HepG2 (cell line): ENCODE results near the gene ABI2. TPM values are rescaled to one million over a fixed set of nuclear protein-coding genes. Genes with fewer than 3 reads are reported as not detected.

Experiments used
- ATAC-seq: fragments of 200-7000 bp; cut with Tn5 transposase; 3 replicates; pipeline ENCODE4 v1.9.1; 2020; ENCODE audit warnings: mild to moderate bottlenecking, moderate library complexity
- BruUV-seq: library from RNA; stranded (reverse); fragments of 400-500 nt; replicated peaks from 2 replicates; lab custom pipeline; 2021; lab: Mats Ljungman, UMichigan
- CTCF ChIA-PET: fragments of 300-600 bp; formaldehyde crosslinking; extraction: SDS; loops from one replicate; lab custom pipeline; 2021; ENCODE audit warnings: low total read pairs, inconsistent platforms, low intra/inter-chr PET ratio; lab: Yijun Ruan, JAX
- POLR2A ChIA-PET: fragments of 350-600 bp; sonication (Branson Sonifier 250); formaldehyde crosslinking; loops from one replicate; lab custom pipeline; 2020; ENCODE audit warnings: antibody characterized with exemption, inconsistent platforms; lab: Yijun Ruan, JAX
- DNase-seq: peaks from one replicate; pipeline ENCODE4 v3.0.0-alpha.2; 2015; ENCODE audit warnings: low spot score
- FAIRE-seq: peaks from 3 replicates; lab custom pipeline; 2011; peaks lifted over from hg19 to GRCh38; lab: Jason Lieb, UNC
- H2AFZ ChIP-seq: one replicate; pipeline ENCODE4 v1.6.1; 2011; ENCODE audit warnings: low read length, inconsistent platforms
- H3K27ac ChIP-seq: fragments of 300-600 bp; 3 replicates; pipeline ENCODE4 v1.8.0; 2011; ENCODE audit warnings: mixed run types, mild to moderate bottlenecking, mixed read lengths, low read length, inconsistent platforms; ENCODE audit not compliant: insufficient read depth; ENCODE audit errors: extremely low read length
- H3K27me3 ChIP-seq, 2 experiments: fragments of 200-600 bp in 1 of 2; 2 replicates in 1 of 2; 3 replicates in 1 of 2; pipeline versions ENCODE4 v1.6.0 to v1.8.0; 2011; ENCODE audit warnings: low read length in 2 of 2, mild to moderate bottlenecking in 2 of 2, moderate library complexity in 2 of 2, inconsistent platforms in 1 of 2; ENCODE audit not compliant: insufficient read depth in 2 of 2, control insufficient read depth in 1 of 2
- H3K36me3 ChIP-seq, 2 experiments: fragments of 200-600 bp in 1 of 2; replicated peaks in 1 of 2; 2 replicates in 1 of 2; 3 replicates in 1 of 2; pipeline versions ENCODE4 v1.5.1 to v1.8.0; 2011; ENCODE audit warnings: low read length in 2 of 2, inconsistent platforms in 1 of 2; ENCODE audit not compliant: insufficient read depth in 2 of 2, control insufficient read depth in 1 of 2
- H3K4me1 ChIP-seq: 2 replicates; pipeline ENCODE4 v1.5.1; 2012; ENCODE audit warnings: low read length, inconsistent platforms; ENCODE audit not compliant: insufficient read depth
- H3K4me2 ChIP-seq: 2 replicates; pipeline ENCODE4 v1.6.0; 2011; ENCODE audit warnings: low read depth, low read length, inconsistent platforms
- H3K4me3 ChIP-seq, 3 experiments: fragments of 200-600 bp in 1 of 3; sonication (generic), shearing (Covaris generic) in 1 of 3; replicated peaks in 1 of 3; 2 replicates each; pipeline ENCODE4 v1.5.1; 2011 to 2016; ENCODE audit warnings: low read length in 3 of 3, inconsistent platforms in 2 of 3, low read depth in 2 of 3, mild to moderate bottlenecking in 2 of 3, control low read depth in 1 of 3, mixed read lengths in 1 of 3; ENCODE audit not compliant: insufficient read depth in 1 of 3
- H3K79me2 ChIP-seq: one replicate; pipeline ENCODE4 v1.6.1; 2011; ENCODE audit warnings: low read length, inconsistent platforms; ENCODE audit not compliant: insufficient read depth
- H3K9ac ChIP-seq: 2 replicates; pipeline ENCODE4 v1.6.0; 2011; ENCODE audit warnings: mild to moderate bottlenecking, low read depth, low read length, inconsistent platforms; ENCODE audit not compliant: insufficient read depth
- H3K9me3 ChIP-seq: 2 replicates; pipeline ENCODE4 v1.5.1; 2012; ENCODE audit warnings: mild to moderate bottlenecking, low read length
- H4K20me1 ChIP-seq: 2 replicates; pipeline ENCODE4 v1.6.0; 2011; ENCODE audit warnings: inconsistent platforms, mild to moderate bottlenecking, low read length, moderate library complexity; ENCODE audit not compliant: insufficient read depth
- FOXP4 ChIP-seq: sonication (generic); formaldehyde crosslinking; IDR thresholded peaks from 2 replicates; pipeline ENCODE4 v1.4.0; 2020; ENCODE audit warnings: missing genetic modification reagents
- IKZF5 ChIP-seq: IDR thresholded peaks from 2 replicates; pipeline ENCODE4 v1.6.1; 2018; ENCODE audit warnings: missing genetic modification reagents, mild to moderate bottlenecking, missing compliant biosample characterization
- ZNF570 ChIP-seq: sonication (generic); formaldehyde crosslinking; IDR thresholded peaks from 2 replicates; pipeline ENCODE4 v1.4.0; 2020; ENCODE audit warnings: mild to moderate bottlenecking, missing genetic modification reagents, borderline replicate concordance
- ZNF614 ChIP-seq: IDR thresholded peaks from 2 replicates; pipeline ENCODE4 v1.6.1; 2018; ENCODE audit warnings: missing biosample characterization, missing genetic modification reagents, inconsistent platforms, borderline replicate concordance
- ZUFSP ChIP-seq: sonication (generic); formaldehyde crosslinking; IDR thresholded peaks from 2 replicates; pipeline ENCODE4 v1.9.0; 2021; ENCODE audit warnings: missing genetic modification reagents, mild to moderate bottlenecking, borderline replicate concordance
- WGBS: methylation state at CpG from one replicate; pipeline ENCODE4 v1.1.6; 2017; ENCODE audit warnings: low lambda C conversion rate; 5-methylcytosine and 5-hydroxymethylcytosine counted together
- in situ Hi-C: cut with HindIII; loops from 2 replicates; pipeline ENCODE4 v1.10.0; 2017; ENCODE audit warnings: low pct_unique_long_range_greater_than_20kb; ENCODE audit not compliant: extremely low pct_ligation_motif_present
- intact Hi-C: fragments of 100-400 bp; cut with micrococcal nuclease; formaldehyde crosslinking; loops from one replicate; pipeline ENCODE4 v1.10.0; 2022; ENCODE audit not compliant: unreplicated experiment
- polyA plus RNA-seq, 8 experiments: library from polyadenylated mRNA; depleted of rRNA in 3 of 8; stranded (reverse) in 7 of 8; unstranded in 1 of 8; fragments of >200 nt; fragmentation: Illumina TruSeq in 4 of 8; extraction: Trizol in 4 of 8; gene quantifications; 2 replicates each; pipeline versions ENCODE4 v1.2.1 to v1.2.3, GENCODE V29; 2011 to 2016; ENCODE audit warnings: low read depth in 4 of 8, missing spikeins in 1 of 8, mixed read lengths in 1 of 8; ENCODE audit not compliant: insufficient read depth in 1 of 8
- total RNA-seq, 5 experiments: library from RNA; depleted of rRNA; stranded (reverse); fragments of >200 nt; fragmentation: Illumina TruSeq; extraction: Trizol; gene quantifications; 2 replicates each; pipeline ENCODE4 v1.2.3, GENCODE V29; 2016; ENCODE audit warnings: low read depth in 1 of 5

The ABI2 gene
- total and polyA plus RNA-seq, 2 of the 13 experiments (the other 11 are each of a cell fraction or from before 2014, with no cell fraction given) = 28.4 to 32.4 TPM

DNA sequence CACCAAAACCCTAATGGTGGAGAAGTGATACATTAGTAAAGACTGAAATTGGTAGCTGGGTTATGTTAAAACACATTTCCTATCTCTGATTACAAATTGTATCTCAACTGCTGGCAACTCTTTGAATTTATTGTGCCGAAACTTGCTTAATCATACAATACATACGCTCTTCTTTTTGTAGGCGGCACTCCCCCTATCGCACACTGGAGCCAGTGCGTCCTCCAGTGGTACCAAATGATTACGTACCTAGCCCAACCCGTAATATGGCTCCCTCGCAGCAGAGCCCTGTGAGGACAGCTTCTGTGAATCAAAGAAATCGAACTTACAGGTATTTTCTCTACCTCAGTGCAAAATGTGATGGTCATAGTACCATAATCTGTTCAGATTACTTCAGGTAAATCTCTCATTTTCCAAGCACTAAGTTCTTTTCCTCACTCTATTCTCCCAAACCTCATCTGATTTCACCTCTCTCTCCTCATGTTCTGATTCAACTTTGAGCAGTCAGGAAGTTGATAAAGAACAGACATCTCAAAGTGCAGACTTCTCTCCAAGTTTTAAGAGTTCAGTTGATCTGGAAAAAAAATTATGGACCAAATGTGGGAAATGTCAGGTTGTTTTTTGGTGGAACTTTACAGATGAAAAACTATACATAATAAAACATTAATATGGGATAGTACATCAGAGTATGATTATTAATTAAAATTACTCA is 66.5 kb downstream of the ABI2 start (continued):
- TF ChIP-seq FOXP4 (CRISPR knock-in tag) = no peak

DNA sequence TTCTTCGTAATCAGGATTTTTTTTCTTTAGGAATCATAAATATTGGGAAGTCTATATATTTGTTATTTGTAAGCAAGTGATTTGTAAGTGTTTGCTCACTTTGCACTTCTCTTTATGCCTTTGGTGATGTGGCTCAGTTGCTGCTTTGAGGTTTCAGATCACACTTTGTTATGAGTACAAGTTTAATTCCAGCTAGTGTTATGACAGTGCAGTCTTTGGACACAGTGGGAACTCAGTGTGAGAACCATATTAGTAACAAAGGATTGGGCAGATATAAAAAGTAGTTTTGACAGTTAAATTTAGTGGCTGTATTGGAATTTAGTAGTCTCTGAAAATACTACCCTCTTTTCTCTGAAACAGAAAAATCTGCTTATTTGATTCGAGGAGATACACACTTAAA is 67.7 kb downstream of the ABI2 start:
- in situ Hi-C loops (no loop called here), intact Hi-C loops (loop anchor here (10.0 kb wide), 2 partner anchors 121 to 171 kb away; no protein-coding TSS in a partner anchor)
- Histone ChIP-seq H2AFZ (no peak overlapping the region), H3K79me2 (no peaks in the 10 kb centered on the region), H3K4me1 (no peaks in the 10 kb centered on the region), H3K4me2 (no peak overlapping the region), H3K36me3 (peaks cover 5 to 34% of the 10 kb centered on the region in 2 experiments), H3K9ac (no peak overlapping the region), H3K4me3 (no peak overlapping the region), H3K27me3 (no peaks in the 10 kb centered on the region; a peak in 1 of 5 replicates), H4K20me1 (no peaks in the 10 kb centered on the region), H3K9me3 (no peaks in the 10 kb centered on the region), H3K27ac (no peak overlapping the region)
- ChIA-PET CTCF (no interaction called here), POLR2A (no interaction called here)
- ATAC-seq (no peak), DNase-seq (no peak), FAIRE-seq (no peak)
- WGBS = 97% methylated on average over 2 of the region's 2 CpGs
- no TSS peak for BruUV-seq
- TF ChIP-seq ZNF570 (CRISPR knock-in tag) (no peak), IKZF5 (CRISPR knock-in tag) (no peak), ZNF614 (CRISPR knock-in tag) (no peak), ZUFSP (no peak)
